ENCODE measurements around the gene RPS21.

GRCh38 chr20:62350629-62351422, 36.1 kb upstream of the RPS21 start:
- TF ChIP-seq CTCF (IDR thresholded peaks at IDR 0.05; ENCODE audit: borderline replicate concordance, extremely low read depth, low read length, poor library complexity, severe bottlenecking): no peak
- TF ChIP-seq EZH2 (IDR thresholded peaks at IDR 0.05; ENCODE audit: borderline replicate concordance, low read depth, low read length, severe bottlenecking): no peak
